ENCODE data around the gene NSMCE1. TPM values are rescaled to one million over a fixed set of nuclear protein-coding genes. Genes with fewer than 3 reads are reported as not detected.
"Not testable (repeated sequence)": the region's sequence is repeated elsewhere in the genome, so short reads cannot be mapped to it uniquely, and the experiment has no call there.

NSMCE1 gene
- total RNA-seq, 4 donors from 2014 or later = 6.2 to 90.8 (median 27.2) TPM

GRCh38 chr16:27273330-27273669, 4.7 kb upstream of the NSMCE1 start:
- TF ChIP-seq POLR2AphosphoS5 (IDR thresholded peaks at IDR 0.05) (no peak), CTCF (IDR thresholded peaks at IDR 0.05) (no peak), POLR2A (IDR thresholded peaks at IDR 0.05) (no peak), EP300 (IDR thresholded peaks at IDR 0.05; ENCODE audit: low read depth) (no peak)
- DNase-seq = no peak
- in situ Hi-C loops (cut with MboI; ENCODE audit: low pct_ligation_motif_present in 1 of 4, low pct_unique_long_range_greater_than_20kb in 1 of 4, low sequenced_read_pairs in 3 of 4) (no loop called here), intact Hi-C loops (cut with DNase I; ENCODE audit: low total_unique reads) (no loop called here)
- Histone ChIP-seq H3K27ac (no peak overlapping the region), H3K27me3 (no peaks in the 10 kb centered on the region), H3K4me1 (peaks cover 5 to 25% (median 6%) of the 10 kb centered on the region in 4 donors), H3K9me3 (no peaks in the 10 kb centered on the region), H3K4me3 (no peak overlapping the region), H3K36me3 (no peaks in the 10 kb centered on the region)
- 87% methylated on average over 4 of the region's 4 CpGs; no CpG with 5 or more reads in 1 of the 2 donors for WGBS, 2 donors (ENCODE audit: low coverage in 1 of 2)

GRCh38 chr16:27272697-27273096, 4.1 kb upstream of the NSMCE1 start:
- H3K27ac ChIP-seq; H3K27me3 ChIP-seq; H3K36me3 ChIP-seq; DNase-seq; H3K9me3 ChIP-seq; in situ Hi-C loops (cut with MboI; ENCODE audit: low pct_ligation_motif_present in 1 of 4, low pct_unique_long_range_greater_than_20kb in 1 of 4, low sequenced_read_pairs in 3 of 4); H3K4me3 ChIP-seq; intact Hi-C loops (cut with DNase I; ENCODE audit: low total_unique reads): not testable (repeated sequence)
- WGBS, 2 donors (ENCODE audit: low coverage in 1 of 2) = 95 to 97% methylated on average over 7 of the region's 7 CpGs
- H3K4me1 ChIP-seq = peaks cover 5 to 29% (median 11%) of the 10 kb centered on the region in 4 donors

GRCh38 chr16:27272076-27272475, 3.5 kb upstream of the NSMCE1 start:
- no peak overlapping the region for H3K27ac ChIP-seq
- DNase-seq = no peak
- H3K9me3 ChIP-seq = no peaks in the 10 kb centered on the region
- TF ChIP-seq POLR2AphosphoS5 (IDR thresholded peaks at IDR 0.05) = no peak
- TF ChIP-seq CTCF (IDR thresholded peaks at IDR 0.05) = no peak
- no peak for TF ChIP-seq POLR2A (IDR thresholded peaks at IDR 0.05)
- no peak for TF ChIP-seq EP300 (IDR thresholded peaks at IDR 0.05; ENCODE audit: low read depth)
- no peaks in the 10 kb centered on the region for H3K27me3 ChIP-seq
- in situ Hi-C loops (cut with MboI; ENCODE audit: low pct_ligation_motif_present in 1 of 4, low pct_unique_long_range_greater_than_20kb in 1 of 4, low sequenced_read_pairs in 3 of 4) = no loop called here
- H3K4me3 ChIP-seq = no peak overlapping the region
- peaks cover 5 to 35% (median 13%) of the 10 kb centered on the region in 4 donors for H3K4me1 ChIP-seq
- 89 to 90% methylated on average over 4 of the region's 4 CpGs for WGBS, 2 donors (ENCODE audit: low coverage in 1 of 2)
- intact Hi-C loops (cut with DNase I; ENCODE audit: low total_unique reads) = no loop called here
- no peaks in the 10 kb centered on the region for H3K36me3 ChIP-seq

GRCh38 chr16:27270349-27270748, 1.8 kb upstream of the NSMCE1 start:
- WGBS, 2 donors (ENCODE audit: low coverage in 1 of 2) = 80 to 90% methylated on average over 2 to 4 of the region's 4 CpGs
- H3K27ac ChIP-seq = no peak overlapping the region
- TF ChIP-seq POLR2A (IDR thresholded peaks at IDR 0.05) = no peak
- H3K4me3 ChIP-seq = no peak overlapping the region
- no peaks in the 10 kb centered on the region for H3K27me3 ChIP-seq
- peaks cover 5 to 32% (median 13%) of the 10 kb centered on the region in 4 donors for H3K4me1 ChIP-seq
- intact Hi-C loops (cut with DNase I; ENCODE audit: low total_unique reads) = no loop called here
- no peaks in the 10 kb centered on the region for H3K9me3 ChIP-seq
- H3K36me3 ChIP-seq = no peaks in the 10 kb centered on the region
- DNase-seq = no peak
- in situ Hi-C loops (cut with MboI; ENCODE audit: low pct_ligation_motif_present in 1 of 4, low pct_unique_long_range_greater_than_20kb in 1 of 4, low sequenced_read_pairs in 3 of 4) = no loop called here

- DNase-seq = no peak
- H3K27ac ChIP-seq = peak overlapping the region in 3 of 4 donors; percentile 84 to 91 (median 89)
- H3K4me1 ChIP-seq = peaks cover 5 to 32% (median 13%) of the 10 kb centered on the region in 4 donors
- no peaks in the 10 kb centered on the region for H3K9me3 ChIP-seq
- H3K27me3 ChIP-seq = no peaks in the 10 kb centered on the region
- H3K4me3 ChIP-seq = peak overlapping the region in 3 of 4 donors; percentile 72 to 94 (median 85)
- TF ChIP-seq EP300 (IDR thresholded peaks at IDR 0.05; ENCODE audit: low read depth) = no peak
- no peak for TF ChIP-seq POLR2A (IDR thresholded peaks at IDR 0.05)
- TF ChIP-seq CTCF (IDR thresholded peaks at IDR 0.05) = no peak
- TF ChIP-seq POLR2AphosphoS5 (IDR thresholded peaks at IDR 0.05) = no peak
- intact Hi-C loops (cut with DNase I; ENCODE audit: low total_unique reads) (no loop called here), in situ Hi-C loops (cut with MboI; ENCODE audit: low pct_ligation_motif_present in 1 of 4, low pct_unique_long_range_greater_than_20kb in 1 of 4, low sequenced_read_pairs in 3 of 4) (no loop called here)
- WGBS, 2 donors (ENCODE audit: low coverage in 1 of 2) = 76 to 79% methylated on average over 9 of the region's 9 CpGs
- H3K36me3 ChIP-seq = no peaks in the 10 kb centered on the region
These were observed 953 bp upstream of the NSMCE1 start for GRCh38 chr16:27269300-27270150.

Measured in transverse colon (tissue), 4 donors.